Transverse colon (tissue), 4 donors: Measurements from ENCODE around the gene RBM19. TPM values are rescaled to one million over a fixed set of nuclear protein-coding genes. Genes with fewer than 3 reads are reported as not detected.

Experiments
- DNase-seq: peaks from one replicate; pipeline ENCODE4 v3.0.0-alpha.2; 2019
- H3K27ac ChIP-seq, 4 donors: fragments of 200-600 bp; sonication (generic); 2 replicates each; pipeline ENCODE4 v1.5.1; 2016 to 2018; ENCODE audit warnings: inconsistent platforms in 4 of 4
- H3K27me3 ChIP-seq: fragments of 200-600 bp; sonication (generic); 2 replicates; pipeline ENCODE4 v1.5.1; 2017; ENCODE audit warnings: inconsistent platforms
- H3K36me3 ChIP-seq, 4 donors: fragments of 200-600 bp; sonication (generic); 2 replicates each; pipeline ENCODE4 v1.5.1; 2017 to 2019; ENCODE audit warnings: inconsistent platforms in 4 of 4
- H3K4me1 ChIP-seq, 4 donors: fragments of 200-600 bp; sonication (generic); 2 replicates each; pipeline ENCODE4 v1.5.1; 2017 to 2020; ENCODE audit warnings: inconsistent platforms in 4 of 4
- H3K4me3 ChIP-seq, 4 donors: fragments of 200-600 bp; sonication (generic); 1 replicate in 1 of 4; 2 replicates in 3 of 4; pipeline versions ENCODE4 v1.5.1 to v1.6.1; 2017 to 2019; ENCODE audit warnings: inconsistent platforms in 4 of 4
- H3K9me3 ChIP-seq, 2 donors: fragments of 200-600 bp; sonication (generic); 2 replicates each; pipeline ENCODE4 v1.5.1; 2017 to 2019; ENCODE audit warnings: inconsistent platforms in 2 of 2
- EP300 ChIP-seq: sonication (generic); formaldehyde crosslinking; IDR thresholded peaks from one replicate; pipeline ENCODE4 v1.6.1; 2017; ENCODE audit warnings: antibody characterized with exemption, low read depth
- POLR2A ChIP-seq: fragments of 450-650 bp; IDR thresholded peaks from one replicate; pipeline ENCODE4 v1.6.1; 2016; ENCODE audit warnings: antibody characterized with exemption, mild to moderate bottlenecking, moderate library complexity
- POLR2AphosphoS5 ChIP-seq, 3 donors: sonication (generic); formaldehyde crosslinking; IDR thresholded peaks; one replicate each; pipeline ENCODE4 v1.6.1; 2016; ENCODE audit warnings: antibody characterized with exemption in 3 of 3
- WGBS, 2 donors: methylation state at CpG; one replicate each; pipeline ENCODE4 v1.1.5; 2018; ENCODE audit warnings: low coverage in 1 of 2; 5-methylcytosine and 5-hydroxymethylcytosine counted together
- in situ Hi-C, 4 donors: fragments of 200-750 bp; cut with MboI; loops; one replicate each; pipeline versions ENCODE4 v1.15.0 to v1.15.1; 2017; ENCODE audit warnings: low sequenced_read_pairs in 3 of 4, low pct_ligation_motif_present in 1 of 4, low pct_unique_long_range_greater_than_20kb in 1 of 4
- intact Hi-C: fragments of 100-400 bp; cut with DNase I; formaldehyde crosslinking; loops from one replicate; pipeline ENCODE4 v1.15.1; 2023; ENCODE audit warnings: low total_unique reads
- total RNA-seq, 4 donors: library from RNA; depleted of rRNA; stranded (reverse); fragments of >200 nt; gene quantifications; one replicate each; pipeline ENCODE4 v1.1.0, GENCODE V29; 2016
- TF ChIP-seq, protein P1 (sequence below), 5 experiments: fragments of 200-600 bp in 3 of 5; fragments of 450-650 bp in 2 of 5; sonication (generic) in 3 of 5; IDR thresholded peaks; 1 replicate in 2 of 5; 2 replicates in 3 of 5; pipeline ENCODE4 v1.5.1; 2016 to 2017; ENCODE audit warnings: antibody characterized with exemption in 5 of 5, inconsistent platforms in 3 of 5, mild to moderate bottlenecking in 2 of 5, moderate library complexity in 1 of 5

Gene RBM19
- total RNA-seq, 4 donors from 2014 or later = 24.3 to 96.1 (median 28.7) TPM

- DNase-seq = no peak
- Histone ChIP-seq H3K4me1 (no peaks in the 10 kb centered on the region), H3K36me3 (peaks cover 0 to 16% (median 6%) of the 10 kb centered on the region in 4 donors), H3K4me3 (no peak overlapping the region), H3K27ac (no peak overlapping the region), H3K9me3 (no peaks in the 10 kb centered on the region), H3K27me3 (no peaks in the 10 kb centered on the region)
- intact Hi-C loops = no loop called here
- WGBS, 2 donors = 73 to 84% methylated on average over 3 to 5 of the region's 5 CpGs
- TF ChIP-seq EP300 (no peak), POLR2A (no peak), POLR2AphosphoS5 (IDR thresholded peaks at IDR 0.05) (no peak)
- TF ChIP-seq, protein P1, sequence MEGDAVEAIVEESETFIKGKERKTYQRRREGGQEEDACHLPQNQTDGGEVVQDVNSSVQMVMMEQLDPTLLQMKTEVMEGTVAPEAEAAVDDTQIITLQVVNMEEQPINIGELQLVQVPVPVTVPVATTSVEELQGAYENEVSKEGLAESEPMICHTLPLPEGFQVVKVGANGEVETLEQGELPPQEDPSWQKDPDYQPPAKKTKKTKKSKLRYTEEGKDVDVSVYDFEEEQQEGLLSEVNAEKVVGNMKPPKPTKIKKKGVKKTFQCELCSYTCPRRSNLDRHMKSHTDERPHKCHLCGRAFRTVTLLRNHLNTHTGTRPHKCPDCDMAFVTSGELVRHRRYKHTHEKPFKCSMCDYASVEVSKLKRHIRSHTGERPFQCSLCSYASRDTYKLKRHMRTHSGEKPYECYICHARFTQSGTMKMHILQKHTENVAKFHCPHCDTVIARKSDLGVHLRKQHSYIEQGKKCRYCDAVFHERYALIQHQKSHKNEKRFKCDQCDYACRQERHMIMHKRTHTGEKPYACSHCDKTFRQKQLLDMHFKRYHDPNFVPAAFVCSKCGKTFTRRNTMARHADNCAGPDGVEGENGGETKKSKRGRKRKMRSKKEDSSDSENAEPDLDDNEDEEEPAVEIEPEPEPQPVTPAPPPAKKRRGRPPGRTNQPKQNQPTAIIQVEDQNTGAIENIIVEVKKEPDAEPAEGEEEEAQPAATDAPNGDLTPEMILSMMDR (IDR thresholded peaks at IDR 0.05) = no peak
- in situ Hi-C loops = no loop called here
Measured at GRCh38 chr12:113929312-113929989, 36.7 kb downstream of the RBM19 start.

- no peak for DNase-seq
- Histone ChIP-seq H3K4me3 (no peak overlapping the region), H3K9me3 (no peaks in the 10 kb centered on the region), H3K27ac (no peak overlapping the region), H3K36me3 (peaks cover 0 to 30% (median 13%) of the 10 kb centered on the region in 4 donors), H3K27me3 (no peaks in the 10 kb centered on the region), H3K4me1 (no peaks in the 10 kb centered on the region)
- WGBS, 2 donors = 93% methylated on average over 8 of the region's 8 CpGs; no CpG with 5 or more reads in 1 of the 2 donors
- TF ChIP-seq, protein P1 (IDR thresholded peaks at IDR 0.05) = no peak
- TF ChIP-seq POLR2A (no peak), EP300 (no peak), POLR2AphosphoS5 (IDR thresholded peaks at IDR 0.05) (no peak)
- in situ Hi-C loops (no loop called here), intact Hi-C loops (no loop called here)
Measured at GRCh38 chr12:113926788-113927187, 39.3 kb downstream of the RBM19 start.

- Histone ChIP-seq H3K4me3 (no peak overlapping the region), H3K36me3 (peaks cover 0 to 36% (median 16%) of the 10 kb centered on the region in 4 donors), H3K9me3 (no peaks in the 10 kb centered on the region), H3K4me1 (no peaks in the 10 kb centered on the region), H3K27ac (no peak overlapping the region), H3K27me3 (no peaks in the 10 kb centered on the region)
- DNase-seq = no peak
- no peak for TF ChIP-seq POLR2AphosphoS5 (IDR thresholded peaks at IDR 0.05)
- TF ChIP-seq EP300 = no peak
- TF ChIP-seq POLR2A = no peak
- TF ChIP-seq, protein P1 (IDR thresholded peaks at IDR 0.05) = no peak
- intact Hi-C loops = no loop called here
- 78 to 80% methylated on average over 3 to 4 of the region's 4 CpGs for WGBS, 2 donors
- in situ Hi-C loops = loop anchor here (25.0 kb wide), 2 partner anchors 462 to 487 kb away; partner anchors contain the start of gene LHX5 (in 2 of the 4)
Measured at GRCh38 chr12:113924341-113924740, 41.8 kb downstream of the RBM19 start.

DNA sequence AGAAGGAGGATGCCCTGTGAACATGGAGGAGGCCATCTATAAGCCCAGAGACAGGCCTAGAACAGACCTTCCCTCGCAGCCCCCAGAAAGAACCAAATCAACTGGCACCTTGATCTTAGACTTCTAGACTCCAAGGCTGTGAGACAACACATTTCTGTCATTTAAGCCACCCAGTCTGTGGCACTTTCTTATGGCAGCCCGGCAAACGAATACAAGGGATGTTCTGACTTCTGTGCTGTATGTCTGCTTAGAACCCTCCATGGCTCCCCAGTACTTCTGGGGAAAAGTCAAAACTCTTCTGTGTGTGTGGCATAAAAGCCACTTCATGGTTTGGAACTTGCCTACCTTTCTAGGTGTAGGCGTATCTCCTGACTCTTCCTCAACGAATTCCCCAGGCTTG, 42.9 kb downstream of the RBM19 start:
- TF ChIP-seq POLR2AphosphoS5 (IDR thresholded peaks at IDR 0.05) (no peak), POLR2A (no peak), EP300 (no peak)
- TF ChIP-seq, protein P1 (IDR thresholded peaks at IDR 0.05) = no peak
- DNase-seq = no peak
- in situ Hi-C loops = loop anchor here (25.0 kb wide), 2 partner anchors 461 to 486 kb away; partner anchors contain the start of gene LHX5 (in 2 of the 4)
- Histone ChIP-seq H3K4me1 (no peaks in the 10 kb centered on the region), H3K9me3 (no peaks in the 10 kb centered on the region), H3K27ac (no peak overlapping the region), H3K36me3 (peaks cover 0 to 36% (median 16%) of the 10 kb centered on the region in 4 donors), H3K27me3 (no peaks in the 10 kb centered on the region), H3K4me3 (no peak overlapping the region)
- intact Hi-C loops = no loop called here
- 96% methylated on average over 5 of the region's 5 CpGs; no CpG with 5 or more reads in 1 of the 2 donors for WGBS, 2 donors
